Measurements from ENCODE around the gene ERCC6L. TPM values are rescaled to one million over a fixed set of nuclear protein-coding genes. Genes with fewer than 3 reads are reported as not detected.
"Not testable (repeated sequence)": the region's sequence is repeated elsewhere in the genome, so short reads cannot be mapped to it uniquely, and the experiment has no call there.

The ERCC6L gene
- polyA plus RNA-seq, 1 experiment = 0.94 TPM

DNA sequence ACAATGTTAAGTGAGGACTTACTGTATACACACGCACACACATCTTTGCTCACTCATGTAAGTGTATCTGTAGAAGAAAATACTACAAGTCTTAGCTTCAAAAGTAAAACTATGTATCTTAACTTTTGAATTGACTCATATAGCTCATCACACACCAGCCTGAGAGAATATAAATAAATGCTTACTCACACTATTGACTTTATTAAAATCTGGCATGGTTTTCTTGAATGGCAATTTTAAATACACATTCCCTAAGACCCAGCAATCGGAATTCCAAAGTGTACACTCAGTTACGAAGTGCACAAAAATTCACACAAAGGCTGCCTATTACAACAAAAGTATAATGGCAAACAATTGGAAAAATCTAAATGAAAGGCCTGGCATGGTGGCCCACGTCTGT is 2.0 kb downstream of the ERCC6L start:
- no peak for DNase-seq (ENCODE audit: low read depth)
- H3K4me3 ChIP-seq (ENCODE audit: low read depth, low read length) = no peak overlapping the region
- CTCF ChIA-PET = no interaction called here
- POLR2A ChIA-PET = no interaction called here
- no peaks in the 10 kb centered on the region for H3K36me3 ChIP-seq (ENCODE audit: control insufficient read depth, insufficient read depth, low read length)
- H3K27me3 ChIP-seq (ENCODE audit: control insufficient read depth, insufficient read depth, low read length) = no peaks in the 10 kb centered on the region
- no peak for TF ChIP-seq CTCF (IDR thresholded peaks at IDR 0.05; ENCODE audit: insufficient read depth, low read depth, low read length)

DNA sequence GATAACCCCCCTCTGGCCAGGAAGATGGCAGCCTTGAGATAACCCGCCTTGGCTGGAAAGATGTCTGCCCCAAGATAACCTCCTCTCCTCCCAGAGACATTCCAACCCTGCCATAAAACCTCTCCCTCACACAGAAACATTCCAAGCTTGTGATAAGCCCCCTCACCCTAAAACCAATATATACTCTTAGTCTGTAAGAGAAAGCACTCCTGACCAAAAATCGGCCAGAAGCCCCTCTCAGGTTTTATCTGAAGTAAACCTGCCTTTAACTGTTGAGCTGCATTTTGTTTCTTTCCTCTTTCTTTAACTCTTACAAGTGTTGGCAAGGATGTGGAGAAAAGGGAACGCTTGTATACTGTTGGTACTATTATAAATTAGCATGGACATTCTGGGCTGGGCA is 8.5 kb downstream of the ERCC6L start:
- TF ChIP-seq CTCF (IDR thresholded peaks at IDR 0.05; ENCODE audit: insufficient read depth, low read depth, low read length) = no peak
- ChIA-PET POLR2A (no interaction called here), CTCF (no interaction called here)
- Histone ChIP-seq H3K36me3 (ENCODE audit: control insufficient read depth, insufficient read depth, low read length) (no peaks in the 10 kb centered on the region), H3K4me3 (ENCODE audit: low read depth, low read length) (no peak overlapping the region), H3K27me3 (ENCODE audit: control insufficient read depth, insufficient read depth, low read length) (no peaks in the 10 kb centered on the region)
- DNase-seq (ENCODE audit: low read depth) = no peak

- not testable (repeated sequence) for DNase-seq (ENCODE audit: low read depth)
Measured at GRCh38 chrX:72220375-72220774, 18.5 kb downstream of the ERCC6L start.

GRCh38 chrX:72216973-72217372 is 21.9 kb downstream of the ERCC6L start:
- TF ChIP-seq CTCF (IDR thresholded peaks at IDR 0.05; ENCODE audit: insufficient read depth, low read depth, low read length) = no peak
- DNase-seq (ENCODE audit: low read depth) = no peak
- Histone ChIP-seq H3K36me3 (ENCODE audit: control insufficient read depth, insufficient read depth, low read length) (no peaks in the 10 kb centered on the region), H3K27me3 (ENCODE audit: control insufficient read depth, insufficient read depth, low read length) (no peaks in the 10 kb centered on the region), H3K4me3 (ENCODE audit: low read depth, low read length) (no peak overlapping the region)
- ChIA-PET CTCF (no interaction called here), POLR2A (no interaction called here)

More at GRCh38 chrX:72220375-72220774, 18.5 kb downstream of the ERCC6L start:
- CTCF ChIA-PET; H3K36me3 ChIP-seq (ENCODE audit: control insufficient read depth, insufficient read depth, low read length); H3K27me3 ChIP-seq (ENCODE audit: control insufficient read depth, insufficient read depth, low read length); H3K4me3 ChIP-seq (ENCODE audit: low read depth, low read length); POLR2A ChIA-PET: not testable (repeated sequence)

GRCh38 chrX:72208126-72208800 is 30.6 kb downstream of the ERCC6L start:
- H3K27me3 ChIP-seq (ENCODE audit: control insufficient read depth, insufficient read depth, low read length) = no peaks in the 10 kb centered on the region
- ChIA-PET CTCF (interaction anchor here (0.6 kb wide), 1 partner anchor 25 kb away, joined by 3 read pairs; no protein-coding TSS in a partner anchor), POLR2A (no interaction called here)
- no peak for TF ChIP-seq CTCF (IDR thresholded peaks at IDR 0.05; ENCODE audit: insufficient read depth, low read depth, low read length)
- H3K4me3 ChIP-seq (ENCODE audit: low read depth, low read length) = no peak overlapping the region
- no peak for DNase-seq (ENCODE audit: low read depth)
- H3K36me3 ChIP-seq (ENCODE audit: control insufficient read depth, insufficient read depth, low read length) = no peaks in the 10 kb centered on the region

DNA sequence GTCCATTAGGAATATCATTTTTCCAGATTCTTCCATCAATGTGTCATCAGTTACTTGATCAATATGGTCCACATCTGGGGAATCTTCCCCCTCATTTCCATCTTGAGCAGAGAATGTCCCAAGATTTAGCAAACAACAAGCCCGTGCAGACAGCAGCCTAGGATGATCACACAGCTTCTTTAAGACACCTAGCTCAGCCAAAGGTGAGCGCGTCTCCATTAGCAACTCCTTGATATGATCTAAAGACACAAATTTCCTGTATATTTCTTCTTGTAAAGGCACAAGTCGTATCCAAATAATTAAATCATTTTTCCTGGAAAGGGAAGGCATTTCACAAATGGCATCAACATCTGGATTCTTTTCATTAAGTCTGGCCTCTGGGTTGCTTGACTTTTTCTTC is 31.5 kb downstream of the ERCC6L start:
- no peaks in the 10 kb centered on the region for H3K36me3 ChIP-seq (ENCODE audit: control insufficient read depth, insufficient read depth, low read length)
- no peak overlapping the region for H3K4me3 ChIP-seq (ENCODE audit: low read depth, low read length)
- H3K27me3 ChIP-seq (ENCODE audit: control insufficient read depth, insufficient read depth, low read length) = no peaks in the 10 kb centered on the region
- DNase-seq (ENCODE audit: low read depth) = no peak
- CTCF ChIA-PET = no interaction called here
- TF ChIP-seq CTCF (IDR thresholded peaks at IDR 0.05; ENCODE audit: insufficient read depth, low read depth, low read length) = no peak
- POLR2A ChIA-PET = no interaction called here
